ENCODE measurements around the gene SNX1. TPM values are rescaled to one million over a fixed set of nuclear protein-coding genes. Genes with fewer than 3 reads are reported as not detected.
"Not testable (repeated sequence)": the region's sequence is repeated elsewhere in the genome, so short reads cannot be mapped to it uniquely, and the experiment has no call there.

The SNX1 gene
- total RNA-seq, 1 donor from 2014 or later, result 138 TPM

DNA sequence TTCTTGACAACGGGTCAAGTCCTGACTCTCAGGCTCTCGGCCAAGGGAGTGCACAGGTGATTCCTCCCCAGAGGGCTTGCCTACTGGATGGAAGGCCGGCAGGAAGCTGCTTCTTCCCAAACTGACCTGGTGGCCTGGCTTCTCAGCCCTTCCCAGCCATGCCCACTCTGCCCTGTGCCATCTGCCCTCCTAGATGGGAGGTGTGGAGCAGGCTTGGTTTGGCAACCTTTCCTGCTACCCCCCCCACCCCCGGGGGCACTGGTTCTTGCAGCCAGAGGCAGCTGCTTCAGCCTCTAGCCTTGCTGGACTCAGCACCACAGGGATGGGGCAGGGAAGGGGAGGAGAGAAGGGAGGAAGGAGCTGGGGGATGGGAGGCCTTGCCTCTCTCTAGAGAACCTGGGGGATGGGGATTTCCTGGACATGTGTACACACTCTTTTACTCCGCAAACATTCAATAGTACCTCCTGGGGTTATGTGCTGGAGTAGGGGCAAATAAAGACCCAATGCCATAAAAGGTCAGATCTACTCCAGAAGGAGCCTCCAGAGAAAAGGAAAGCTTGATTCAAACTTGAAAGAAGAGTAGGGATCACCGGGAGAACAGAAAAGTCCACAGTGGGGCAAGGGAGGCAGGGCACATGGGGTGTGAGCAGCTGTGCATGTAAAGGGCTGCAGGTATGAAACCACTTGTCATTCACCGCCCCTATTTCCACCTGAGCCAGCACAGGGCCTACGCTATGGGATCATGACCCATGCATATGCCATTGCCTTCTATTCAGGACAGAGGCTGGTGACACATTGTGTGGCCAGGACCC lies 45.3 kb upstream of the SNX1 start:
- no peaks in the 10 kb centered on the region for H3K27me3 Mint-ChIP-seq
- no peak for TF ChIP-seq CTCF (IDR thresholded peaks at IDR 0.05)
- intact Hi-C loops (cut with micrococcal nuclease), result no loop called here

DNA sequence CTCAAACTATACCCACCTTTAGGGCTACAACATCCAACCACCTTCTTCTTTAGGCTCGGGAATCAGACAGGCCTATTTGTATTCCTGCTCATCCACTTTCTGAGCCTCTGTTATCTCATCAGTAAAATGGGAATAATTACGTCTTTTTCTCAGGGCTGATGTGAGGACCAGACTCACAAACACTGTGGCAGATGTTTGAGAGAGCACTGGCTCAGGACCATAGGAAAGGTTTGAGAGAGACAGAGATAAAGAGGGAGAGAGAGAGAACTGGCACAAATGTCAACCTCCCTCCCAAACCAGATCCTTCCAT lies 44.7 kb upstream of the SNX1 start:
- Mint-ChIP-seq H3K4me1 (peaks cover 42% of the 10 kb centered on the region), H3K9me3 (no peaks in the 10 kb centered on the region), H3K27me3 (no peaks in the 10 kb centered on the region), H3K36me3 (ENCODE audit: low read depth) (no peaks in the 10 kb centered on the region), H3K27ac (no peak overlapping the region), H3K4me3 (no peak overlapping the region)
- TF ChIP-seq CTCF (IDR thresholded peaks at IDR 0.05), result no peak
- no peak for DNase-seq
- ChIA-PET POLR2A (no interaction called here), CTCF (no interaction called here)
- intact Hi-C loops (cut with micrococcal nuclease), result no loop called here
- ATAC-seq (ENCODE audit: low read depth), result no peak

More for the DNA sequence above, 45.3 kb upstream of the SNX1 start:
- H3K4me3 Mint-ChIP-seq, result no peak overlapping the region
- H3K4me1 Mint-ChIP-seq, result peaks cover 45% of the 10 kb centered on the region
- no peaks in the 10 kb centered on the region for H3K9me3 Mint-ChIP-seq
- no peaks in the 10 kb centered on the region for H3K36me3 Mint-ChIP-seq (ENCODE audit: low read depth)
- H3K27ac Mint-ChIP-seq, result no peak overlapping the region
- POLR2A ChIA-PET, result no interaction called here
- CTCF ChIA-PET, result interaction anchor here (1.5 kb wide), 1 partner anchor 17 kb away, joined by 5 read pairs; no protein-coding TSS in a partner anchor
- ATAC-seq (ENCODE audit: low read depth) (no peak), DNase-seq (no peak)

DNA sequence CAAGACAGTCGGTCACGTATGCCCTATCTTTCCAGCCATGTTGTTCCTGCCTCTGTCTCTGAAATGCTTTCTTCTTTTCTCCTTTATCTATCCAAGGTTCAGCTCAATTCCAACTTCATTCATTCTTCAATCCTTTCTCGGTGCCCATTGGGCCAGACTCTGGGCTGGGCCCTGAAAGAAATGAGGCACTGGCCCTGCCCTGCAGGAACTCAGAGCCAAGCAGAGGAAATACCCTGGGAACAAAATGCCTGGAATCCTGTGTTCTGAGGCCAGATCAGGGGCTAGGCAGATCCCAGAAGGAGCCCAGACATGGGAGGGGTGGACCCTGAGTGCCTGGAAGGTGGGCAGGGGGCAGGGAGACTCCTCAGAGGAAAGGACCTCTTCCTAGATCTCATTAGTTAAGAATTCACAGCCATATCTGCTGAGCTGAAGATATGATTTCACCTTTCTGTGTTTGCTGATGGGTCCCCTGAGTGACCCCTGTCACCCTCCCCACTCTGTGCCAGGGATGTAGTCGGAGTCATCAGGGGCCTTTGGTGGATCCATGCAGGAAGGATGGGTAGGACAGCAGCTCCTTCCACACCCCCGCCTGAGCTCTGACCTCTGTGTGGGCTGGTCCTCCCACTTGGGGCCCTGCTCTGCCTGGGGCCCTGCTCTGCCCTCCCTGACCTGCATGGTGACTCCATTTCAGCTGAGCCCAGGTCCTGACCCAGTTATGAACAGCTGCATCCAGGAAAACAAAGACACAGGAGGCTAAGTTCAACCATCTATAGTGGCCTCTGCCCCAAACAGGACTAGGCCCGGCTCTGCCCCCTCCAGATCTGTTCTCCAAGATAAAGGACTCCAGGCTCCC lies 44.1 kb upstream of the SNX1 start:
- no peak for DNase-seq
- Mint-ChIP-seq H3K4me3 (no peak overlapping the region), H3K36me3 (ENCODE audit: low read depth) (no peaks in the 10 kb centered on the region), H3K27me3 (no peaks in the 10 kb centered on the region), H3K27ac (no peak overlapping the region), H3K9me3 (no peaks in the 10 kb centered on the region), H3K4me1 (peaks cover 40% of the 10 kb centered on the region)
- ATAC-seq (ENCODE audit: low read depth), result no peak
- ChIA-PET CTCF (no interaction called here), POLR2A (no interaction called here)
- intact Hi-C loops (cut with micrococcal nuclease), result no loop called here
- no peak for TF ChIP-seq CTCF (IDR thresholded peaks at IDR 0.05)

DNA sequence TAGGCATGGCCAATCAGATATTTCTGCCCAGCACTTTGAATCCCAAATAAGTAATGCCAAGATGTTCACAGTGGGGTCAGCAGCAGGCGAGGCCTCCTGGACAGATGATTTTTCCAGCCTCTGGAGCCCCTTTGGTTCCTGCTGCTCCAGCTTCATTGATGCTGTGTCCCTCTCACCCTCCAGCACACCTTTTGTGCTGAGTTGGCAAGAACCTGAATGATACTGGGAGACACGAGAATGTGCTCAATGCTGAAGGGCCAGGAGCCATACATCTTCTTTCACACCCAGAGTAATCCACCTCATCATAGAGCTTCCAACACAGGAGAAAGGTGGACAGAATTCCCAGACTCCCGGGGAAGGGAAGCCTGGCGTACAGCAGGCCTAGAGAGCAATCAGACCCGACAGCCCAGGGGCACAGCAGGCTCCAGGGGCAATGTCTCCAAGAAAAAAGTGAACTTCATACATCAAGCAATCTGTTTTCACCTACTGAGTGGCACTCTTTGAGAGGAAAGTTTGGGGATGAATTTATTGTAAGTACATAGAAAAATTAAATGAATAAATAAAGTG lies 42.8 kb upstream of the SNX1 start:
- no peaks in the 10 kb centered on the region for H3K36me3 Mint-ChIP-seq (ENCODE audit: low read depth)
- H3K27ac Mint-ChIP-seq, result no peak overlapping the region
- H3K9me3 Mint-ChIP-seq, result no peaks in the 10 kb centered on the region
- H3K4me3 Mint-ChIP-seq, result no peak overlapping the region
- no peaks in the 10 kb centered on the region for H3K27me3 Mint-ChIP-seq
- ChIA-PET POLR2A (interaction anchor here (0.6 kb wide), 1 partner anchor 222 kb away, joined by 3 read pairs; no protein-coding TSS in a partner anchor), CTCF (no interaction called here)
- DNase-seq (no peak), ATAC-seq (ENCODE audit: low read depth) (no peak)
- peaks cover 26% of the 10 kb centered on the region for H3K4me1 Mint-ChIP-seq
- intact Hi-C loops (cut with micrococcal nuclease), result no loop called here
- no peak for TF ChIP-seq CTCF (IDR thresholded peaks at IDR 0.05)

- H3K27me3 Mint-ChIP-seq; H3K4me3 Mint-ChIP-seq; intact Hi-C loops (cut with micrococcal nuclease); H3K36me3 Mint-ChIP-seq (ENCODE audit: low read depth); H3K27ac Mint-ChIP-seq; ATAC-seq (ENCODE audit: low read depth); CTCF ChIA-PET; H3K9me3 Mint-ChIP-seq; DNase-seq: not testable (repeated sequence)
- peaks cover 19% of the 10 kb centered on the region for H3K4me1 Mint-ChIP-seq
- POLR2A ChIA-PET, result interaction anchor here (0.6 to 0.7 kb wide), 2 partner anchors 223 to 708 kb away, joined by 3 to 4 read pairs; no protein-coding TSS in a partner anchor
Measured at GRCh38 chr15:64053674-64054073, 42.1 kb upstream of the SNX1 start.

All from activated B cell treated with CpG ODN at 0.5 μM for 24 hours (primary cell).